OCI-LY1 (cell line): ENCODE results near the gene PBX1.

Experiments used
- H2AFZ ChIP-seq: fragments of 200-600 bp; sonication (generic), shearing (Covaris generic); 2 replicates; pipeline ENCODE4 v1.6.0; 2014; ENCODE audit warnings: antibody characterized with exemption, mild to moderate bottlenecking, low read length
- H3F3A ChIP-seq: fragments of 200-600 bp; sonication (generic), shearing (Covaris generic); 2 replicates; pipeline ENCODE4 v1.6.0; 2014; ENCODE audit warnings: mild to moderate bottlenecking, antibody characterized with exemption, low read length, moderate library complexity; ENCODE audit not compliant: insufficient read depth
- H3K27ac ChIP-seq: fragments of 200-600 bp; sonication (generic); 2 replicates; pipeline ENCODE4 v1.5.1; 2014; ENCODE audit warnings: low read length, mixed run types, mild to moderate bottlenecking, low read depth; ENCODE audit not compliant: poor library complexity, severe bottlenecking
- H3K27me3 ChIP-seq: fragments of 200-600 bp; sonication (generic); 2 replicates; pipeline ENCODE4 v1.6.0; 2014; ENCODE audit warnings: antibody characterized with exemption, mild to moderate bottlenecking, low read length, moderate library complexity; ENCODE audit not compliant: insufficient read depth
- H3K36me3 ChIP-seq: fragments of 200-600 bp; sonication (generic); 2 replicates; pipeline ENCODE4 v1.6.1; 2014; ENCODE audit warnings: mild to moderate bottlenecking, antibody characterized with exemption, low read length, moderate library complexity, mixed read lengths; ENCODE audit not compliant: insufficient read depth
- H3K4me1 ChIP-seq: fragments of 200-600 bp; sonication (generic); 2 replicates; pipeline ENCODE4 v1.5.1; 2014; ENCODE audit warnings: mild to moderate bottlenecking, low read length, moderate library complexity; ENCODE audit not compliant: insufficient read depth, severe bottlenecking
- H3K4me2 ChIP-seq: fragments of 200-600 bp; sonication (generic), shearing (Covaris generic); 2 replicates; pipeline ENCODE4 v1.6.1; 2014; ENCODE audit warnings: low read length
- H3K4me3 ChIP-seq: fragments of 200-600 bp; sonication (generic); 2 replicates; pipeline ENCODE4 v1.5.1; 2014; ENCODE audit warnings: low read length, low read depth, mild to moderate bottlenecking, mixed read lengths; ENCODE audit not compliant: poor library complexity, severe bottlenecking
- H3K79me2 ChIP-seq: fragments of 200-600 bp; shearing (Covaris generic); 2 replicates; pipeline ENCODE4 v1.6.1; 2016; ENCODE audit warnings: mixed run types, low read length, mixed read lengths; ENCODE audit not compliant: insufficient read depth
- H3K9ac ChIP-seq: fragments of 200-600 bp; sonication (generic), shearing (Covaris generic); 2 replicates; pipeline ENCODE4 v1.6.1; 2014; ENCODE audit warnings: mild to moderate bottlenecking, low read length, mixed read lengths
- H3K9me2 ChIP-seq: fragments of 200-600 bp; sonication (generic), shearing (Covaris generic); 2 replicates; pipeline ENCODE4 v1.6.1; 2014; ENCODE audit warnings: low read depth, mild to moderate bottlenecking, low read length, mixed read lengths
- H3K9me3 ChIP-seq: fragments of 200-600 bp; shearing (Covaris generic); 2 replicates; pipeline ENCODE4 v1.6.1; 2014; ENCODE audit warnings: low read length, mixed read lengths
- H4K20me1 ChIP-seq: fragments of 200-600 bp; sonication (generic), shearing (Covaris generic); 2 replicates; pipeline ENCODE4 v1.6.0; 2016; ENCODE audit warnings: mild to moderate bottlenecking, low read length; ENCODE audit not compliant: insufficient read depth
- EZH2 ChIP-seq: fragments of 200-600 bp; sonication (generic), shearing (Covaris generic); IDR thresholded peaks from 2 replicates; pipeline ENCODE4 v1.8.0; 2017; ENCODE audit warnings: borderline replicate concordance, mixed run types, mild to moderate bottlenecking, antibody characterized with exemption, low read length, moderate library complexity, mixed read lengths
- TF ChIP-seq, protein P1 (sequence below): fragments of 200-600 bp; sonication (generic), shearing (Covaris generic); IDR thresholded peaks from 2 replicates; pipeline ENCODE4 v1.5.1; 2017; ENCODE audit warnings: mild to moderate bottlenecking, antibody characterized with exemption, low read length, moderate library complexity, mixed read lengths

PBX1 gene

DNA sequence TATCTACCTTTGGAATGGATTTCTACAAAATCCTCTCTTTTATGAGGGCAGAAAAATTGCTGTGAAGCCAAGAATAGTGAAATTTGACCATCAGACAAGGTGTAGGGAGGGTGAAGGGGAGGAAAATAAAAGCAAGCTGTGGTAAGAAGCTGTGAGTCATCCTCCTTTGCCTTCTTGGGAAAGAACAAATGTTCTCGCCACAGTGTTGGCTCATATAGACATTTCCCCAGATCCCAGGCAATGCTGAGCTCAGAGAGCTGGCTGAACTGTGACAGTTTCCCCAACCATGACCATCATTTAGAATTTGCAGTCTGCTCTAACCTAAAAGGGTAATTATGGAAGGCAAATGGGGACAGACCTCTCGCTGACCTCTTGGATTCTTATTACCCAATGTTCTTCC is 235.4 kb downstream of the PBX1 start:
- Histone ChIP-seq H3K9ac (no peak overlapping the region), H3K4me1 (no peaks in the 10 kb centered on the region), H3K4me2 (no peak overlapping the region), H3K9me2 (no peaks in the 10 kb centered on the region), H3K36me3 (no peaks in the 10 kb centered on the region), H3K9me3 (no peaks in the 10 kb centered on the region), H2AFZ (no peak overlapping the region), H3K79me2 (no peaks in the 10 kb centered on the region), H3F3A (no peaks in the 10 kb centered on the region), H4K20me1 (no peaks in the 10 kb centered on the region), H3K27me3 (no peaks in the 10 kb centered on the region), H3K27ac (no peak overlapping the region), H3K4me3 (no peak overlapping the region)
- TF ChIP-seq EZH2, result no peak
- TF ChIP-seq, protein P1, sequence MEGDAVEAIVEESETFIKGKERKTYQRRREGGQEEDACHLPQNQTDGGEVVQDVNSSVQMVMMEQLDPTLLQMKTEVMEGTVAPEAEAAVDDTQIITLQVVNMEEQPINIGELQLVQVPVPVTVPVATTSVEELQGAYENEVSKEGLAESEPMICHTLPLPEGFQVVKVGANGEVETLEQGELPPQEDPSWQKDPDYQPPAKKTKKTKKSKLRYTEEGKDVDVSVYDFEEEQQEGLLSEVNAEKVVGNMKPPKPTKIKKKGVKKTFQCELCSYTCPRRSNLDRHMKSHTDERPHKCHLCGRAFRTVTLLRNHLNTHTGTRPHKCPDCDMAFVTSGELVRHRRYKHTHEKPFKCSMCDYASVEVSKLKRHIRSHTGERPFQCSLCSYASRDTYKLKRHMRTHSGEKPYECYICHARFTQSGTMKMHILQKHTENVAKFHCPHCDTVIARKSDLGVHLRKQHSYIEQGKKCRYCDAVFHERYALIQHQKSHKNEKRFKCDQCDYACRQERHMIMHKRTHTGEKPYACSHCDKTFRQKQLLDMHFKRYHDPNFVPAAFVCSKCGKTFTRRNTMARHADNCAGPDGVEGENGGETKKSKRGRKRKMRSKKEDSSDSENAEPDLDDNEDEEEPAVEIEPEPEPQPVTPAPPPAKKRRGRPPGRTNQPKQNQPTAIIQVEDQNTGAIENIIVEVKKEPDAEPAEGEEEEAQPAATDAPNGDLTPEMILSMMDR, result no peak

DNA sequence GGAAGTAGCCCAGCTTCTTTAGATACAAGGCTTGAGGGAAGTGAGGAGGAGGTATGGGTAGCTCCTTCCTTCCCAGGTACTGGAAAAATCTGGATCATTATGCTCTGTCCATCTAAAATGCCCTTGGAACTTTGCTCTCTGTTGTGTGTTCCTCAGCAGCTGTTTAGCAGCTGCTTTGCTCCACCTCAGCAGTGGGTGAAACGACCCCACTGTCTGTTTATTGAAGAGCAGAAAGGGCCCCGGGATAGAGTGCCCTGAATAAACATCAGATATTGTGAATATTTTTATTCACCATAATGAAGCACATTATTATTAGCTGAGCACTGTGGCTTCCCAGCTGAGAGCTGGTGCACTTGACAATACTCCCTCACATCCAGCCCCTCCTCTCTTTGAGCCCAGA is 237.9 kb downstream of the PBX1 start:
- H3F3A ChIP-seq, result no peaks in the 10 kb centered on the region
- no peak overlapping the region for H2AFZ ChIP-seq
- no peak overlapping the region for H3K9ac ChIP-seq
- no peak overlapping the region for H3K4me2 ChIP-seq
- no peak overlapping the region for H3K4me3 ChIP-seq
- H3K79me2 ChIP-seq, result no peaks in the 10 kb centered on the region
- H3K27me3 ChIP-seq, result no peaks in the 10 kb centered on the region
- TF ChIP-seq EZH2, result no peak
- TF ChIP-seq, protein P1, result no peak
- H4K20me1 ChIP-seq, result no peaks in the 10 kb centered on the region
- H3K36me3 ChIP-seq, result no peaks in the 10 kb centered on the region
- H3K9me2 ChIP-seq, result no peaks in the 10 kb centered on the region
- no peaks in the 10 kb centered on the region for H3K4me1 ChIP-seq
- H3K9me3 ChIP-seq, result no peaks in the 10 kb centered on the region
- H3K27ac ChIP-seq, result no peak overlapping the region

DNA sequence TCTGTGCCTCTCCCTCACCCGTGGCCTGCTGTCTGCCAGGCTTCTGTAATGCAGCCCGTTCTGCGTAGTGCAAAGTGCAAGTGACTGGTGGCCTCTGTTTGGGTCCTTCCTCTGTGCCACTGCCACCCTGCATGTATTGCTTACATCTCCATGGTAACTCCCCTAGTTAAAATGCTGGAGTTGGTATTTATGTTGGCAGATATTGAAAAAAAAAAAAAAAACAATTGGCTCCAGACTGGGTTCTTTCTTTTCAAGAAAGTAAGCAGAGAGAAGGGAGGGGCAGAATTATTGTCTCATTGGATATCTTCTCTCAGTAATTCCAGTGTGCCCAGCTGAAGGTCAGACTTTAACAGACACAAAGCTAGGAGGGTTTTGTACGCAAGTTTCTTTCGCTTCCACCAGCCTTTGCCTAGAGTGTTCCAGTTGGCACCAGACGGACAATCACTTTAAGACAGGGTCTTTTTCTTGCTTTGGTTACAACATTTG is 242.3 kb downstream of the PBX1 start:
- TF ChIP-seq EZH2, result no peak
- TF ChIP-seq, protein P1, result no peak
- Histone ChIP-seq H3K27ac (no peak overlapping the region), H3K9me2 (no peaks in the 10 kb centered on the region), H3K9me3 (no peaks in the 10 kb centered on the region), H3K9ac (no peak overlapping the region), H3K4me2 (no peak overlapping the region), H2AFZ (no peak overlapping the region), H3K27me3 (no peaks in the 10 kb centered on the region), H3K79me2 (no peaks in the 10 kb centered on the region), H3K4me3 (no peak overlapping the region), H4K20me1 (no peaks in the 10 kb centered on the region), H3F3A (no peaks in the 10 kb centered on the region), H3K4me1 (no peaks in the 10 kb centered on the region), H3K36me3 (no peaks in the 10 kb centered on the region)
